ENCODE data around the gene ZCCHC10.
"Not testable (repeated sequence)": the region's sequence is repeated elsewhere in the genome, so short reads cannot be mapped to it uniquely, and the experiment has no call there.

The ZCCHC10 gene

GRCh38 chr5:133029416-133029815 is 3.1 kb upstream of the ZCCHC10 start:
- Histone ChIP-seq H2BK120ac (ENCODE audit: low read depth, low read length) (no peak overlapping the region), H3K18ac (ENCODE audit: low read length) (no peak overlapping the region), H3K56ac (ENCODE audit: low read length) (no peak overlapping the region), H2AK5ac (ENCODE audit: low read length) (no peak overlapping the region), H3K23ac (ENCODE audit: low read length) (no peak overlapping the region), H2BK15ac (replicated peaks; ENCODE audit: low read depth) (no peak overlapping the region), H2BK5ac (ENCODE audit: low read length) (no peak overlapping the region), H3K4me3 (ENCODE audit: low read length) (no peak overlapping the region), H3K4me2 (ENCODE audit: low read length) (no peak overlapping the region), H3K9ac (ENCODE audit: low read length) (no peak overlapping the region), H4K8ac (ENCODE audit: low read depth, low read length) (no peak overlapping the region), H3K4me1 (ENCODE audit: control insufficient read depth, low read depth, low read length) (peaks cover 8% of the 10 kb centered on the region), H3K79me2 (ENCODE audit: control insufficient read depth, insufficient read depth, low read length) (peaks cover 4% of the 10 kb centered on the region), H3K36me3 (ENCODE audit: control insufficient read depth, insufficient read depth, low read length) (no peaks in the 10 kb centered on the region), H3K4ac (ENCODE audit: low read depth, low read length) (no peak overlapping the region), H3K27me3 (ENCODE audit: insufficient read depth, low read length, poor library complexity) (no peaks in the 10 kb centered on the region), H3K27ac (ENCODE audit: low read depth, low read length) (no peak overlapping the region), H4K5ac (ENCODE audit: low read length) (no peak overlapping the region), H3K79me1 (ENCODE audit: low read length) (peaks cover 4% of the 10 kb centered on the region)
- WGBS (ENCODE audit: extremely low coverage, insufficient coverage, low lambda C conversion rate) = no CpG with 5 or more reads among the region's 1 CpG
- DNase-seq = no peak

- H2BK120ac ChIP-seq (ENCODE audit: low read depth, low read length) = no peak overlapping the region
- peak overlapping the region; percentile 78 for H3K56ac ChIP-seq (ENCODE audit: low read length)
- no peaks in the 10 kb centered on the region for H3K27me3 ChIP-seq (ENCODE audit: insufficient read depth, low read length, poor library complexity)
- peaks cover 9% of the 10 kb centered on the region for H3K79me1 ChIP-seq (ENCODE audit: low read length)
- H3K9ac ChIP-seq (ENCODE audit: low read length) = peak overlapping the region; percentile 40
- H4K8ac ChIP-seq (ENCODE audit: low read depth, low read length) = no peak overlapping the region
- H3K27ac ChIP-seq (ENCODE audit: low read depth, low read length) = no peak overlapping the region
- no peak overlapping the region for H2BK5ac ChIP-seq (ENCODE audit: low read length)
- no peak for DNase-seq
- peaks cover 12% of the 10 kb centered on the region for H3K79me2 ChIP-seq (ENCODE audit: control insufficient read depth, insufficient read depth, low read length)
- no peaks in the 10 kb centered on the region for H3K4me1 ChIP-seq (ENCODE audit: control insufficient read depth, low read depth, low read length)
- H3K18ac ChIP-seq (ENCODE audit: low read length) = no peak overlapping the region
- no peak overlapping the region for H3K23ac ChIP-seq (ENCODE audit: low read length)
- H3K36me3 ChIP-seq (ENCODE audit: control insufficient read depth, insufficient read depth, low read length) = no peaks in the 10 kb centered on the region
- WGBS (ENCODE audit: extremely low coverage, insufficient coverage, low lambda C conversion rate) = no CpG with 5 or more reads among the region's 15 CpGs
- no peak overlapping the region for H2BK15ac ChIP-seq (replicated peaks; ENCODE audit: low read depth)
- H4K5ac ChIP-seq (ENCODE audit: low read length) = peak overlapping the region; percentile 12
- no peak overlapping the region for H3K4ac ChIP-seq (ENCODE audit: low read depth, low read length)
- H2AK5ac ChIP-seq (ENCODE audit: low read length) = no peak overlapping the region
- H3K4me2 ChIP-seq (ENCODE audit: low read length) = peak overlapping the region; percentile 43
- H3K4me3 ChIP-seq (ENCODE audit: low read length) = no peak overlapping the region
Observed at GRCh38 chr5:133026664-133027153, 360 bp upstream of the ZCCHC10 start.

DNA sequence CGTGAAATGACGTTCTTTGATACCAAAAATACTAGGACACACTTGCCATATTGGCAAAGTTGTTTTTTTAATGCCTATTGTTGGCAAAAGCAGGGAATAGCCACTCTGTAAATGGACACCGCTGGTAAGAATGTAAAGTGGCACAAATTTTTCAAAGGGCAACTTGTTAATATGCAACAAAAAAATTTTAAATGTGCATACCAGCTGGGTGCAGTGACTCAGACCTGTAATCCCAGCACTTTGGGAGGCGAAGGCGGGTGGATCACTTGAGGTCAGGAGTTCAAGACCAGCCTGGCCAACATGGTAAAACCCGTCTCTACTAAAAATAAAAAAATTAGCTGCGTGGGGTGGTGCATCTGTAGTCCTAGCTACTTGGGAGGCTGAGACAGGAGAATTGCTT is 6.9 kb downstream of the ZCCHC10 start:
- no CpG with 5 or more reads among the region's 7 CpGs for WGBS (ENCODE audit: extremely low coverage, insufficient coverage, low lambda C conversion rate)
- H3K4me3 ChIP-seq (ENCODE audit: low read length); H2AK5ac ChIP-seq (ENCODE audit: low read length); H3K4me1 ChIP-seq (ENCODE audit: control insufficient read depth, low read depth, low read length); H3K18ac ChIP-seq (ENCODE audit: low read length); H2BK5ac ChIP-seq (ENCODE audit: low read length); H3K4me2 ChIP-seq (ENCODE audit: low read length); H4K5ac ChIP-seq (ENCODE audit: low read length); H3K9ac ChIP-seq (ENCODE audit: low read length); H2BK15ac ChIP-seq (replicated peaks; ENCODE audit: low read depth); H3K4ac ChIP-seq (ENCODE audit: low read depth, low read length); H3K79me2 ChIP-seq (ENCODE audit: control insufficient read depth, insufficient read depth, low read length); H3K27me3 ChIP-seq (ENCODE audit: insufficient read depth, low read length, poor library complexity); DNase-seq; H3K56ac ChIP-seq (ENCODE audit: low read length); H3K27ac ChIP-seq (ENCODE audit: low read depth, low read length); H3K36me3 ChIP-seq (ENCODE audit: control insufficient read depth, insufficient read depth, low read length); H4K8ac ChIP-seq (ENCODE audit: low read depth, low read length); H2BK120ac ChIP-seq (ENCODE audit: low read depth, low read length); H3K23ac ChIP-seq (ENCODE audit: low read length); H3K79me1 ChIP-seq (ENCODE audit: low read length): not testable (repeated sequence)

DNA sequence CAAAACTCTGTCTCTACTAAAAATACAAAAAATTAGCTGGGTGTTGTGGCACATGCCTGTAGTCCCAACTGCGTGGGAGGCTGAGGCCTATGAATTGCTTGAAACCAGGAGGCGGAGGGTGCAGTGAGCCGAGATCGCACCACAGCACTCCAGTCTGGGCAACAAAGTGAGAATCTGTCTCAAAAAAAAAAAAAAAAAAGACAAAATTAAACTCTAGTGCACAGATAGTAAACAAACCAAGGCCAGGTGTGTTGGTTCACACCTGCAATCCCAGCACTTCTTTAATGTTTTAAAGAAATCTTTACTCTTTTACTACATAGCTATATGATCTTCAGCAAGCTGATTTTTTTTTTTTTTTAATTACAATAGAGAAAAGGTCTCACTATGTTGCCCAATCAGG is 8.4 kb downstream of the ZCCHC10 start:
- no peak overlapping the region for H4K5ac ChIP-seq (ENCODE audit: low read length)
- no peak overlapping the region for H2BK15ac ChIP-seq (replicated peaks; ENCODE audit: low read depth)

GRCh38 chr5:133015466-133015865 is 10.9 kb downstream of the ZCCHC10 start:
- Histone ChIP-seq H3K27me3 (ENCODE audit: insufficient read depth, low read length, poor library complexity) (no peaks in the 10 kb centered on the region), H3K18ac (ENCODE audit: low read length) (no peak overlapping the region), H3K79me1 (ENCODE audit: low read length) (no peaks in the 10 kb centered on the region), H3K4me1 (ENCODE audit: control insufficient read depth, low read depth, low read length) (no peaks in the 10 kb centered on the region), H3K56ac (ENCODE audit: low read length) (no peak overlapping the region), H3K36me3 (ENCODE audit: control insufficient read depth, insufficient read depth, low read length) (no peaks in the 10 kb centered on the region), H2BK5ac (ENCODE audit: low read length) (no peak overlapping the region), H4K8ac (ENCODE audit: low read depth, low read length) (no peak overlapping the region), H4K5ac (ENCODE audit: low read length) (no peak overlapping the region), H3K9ac (ENCODE audit: low read length) (no peak overlapping the region), H3K4me3 (ENCODE audit: low read length) (no peak overlapping the region), H3K27ac (ENCODE audit: low read depth, low read length) (no peak overlapping the region), H2BK15ac (replicated peaks; ENCODE audit: low read depth) (no peak overlapping the region), H3K4ac (ENCODE audit: low read depth, low read length) (no peak overlapping the region), H2BK120ac (ENCODE audit: low read depth, low read length) (no peak overlapping the region), H3K23ac (ENCODE audit: low read length) (no peak overlapping the region), H3K79me2 (ENCODE audit: control insufficient read depth, insufficient read depth, low read length) (no peaks in the 10 kb centered on the region), H2AK5ac (ENCODE audit: low read length) (no peak overlapping the region), H3K4me2 (ENCODE audit: low read length) (no peak overlapping the region)
- no CpG with 5 or more reads among the region's 1 CpG for WGBS (ENCODE audit: extremely low coverage, insufficient coverage, low lambda C conversion rate)
- no peak for DNase-seq

More for the DNA sequence above, 8.4 kb downstream of the ZCCHC10 start:
- Histone ChIP-seq H2BK120ac (ENCODE audit: low read depth, low read length) (no peak overlapping the region), H3K4me2 (ENCODE audit: low read length) (no peak overlapping the region), H3K23ac (ENCODE audit: low read length) (no peak overlapping the region), H3K4ac (ENCODE audit: low read depth, low read length) (no peak overlapping the region), H3K27me3 (ENCODE audit: insufficient read depth, low read length, poor library complexity) (no peaks in the 10 kb centered on the region), H3K18ac (ENCODE audit: low read length) (no peak overlapping the region), H3K79me2 (ENCODE audit: control insufficient read depth, insufficient read depth, low read length) (peaks cover 2% of the 10 kb centered on the region), H3K4me3 (ENCODE audit: low read length) (no peak overlapping the region), H4K8ac (ENCODE audit: low read depth, low read length) (no peak overlapping the region), H3K4me1 (ENCODE audit: control insufficient read depth, low read depth, low read length) (no peaks in the 10 kb centered on the region), H3K79me1 (ENCODE audit: low read length) (peaks cover 2% of the 10 kb centered on the region), H3K27ac (ENCODE audit: low read depth, low read length) (no peak overlapping the region), H3K9ac (ENCODE audit: low read length) (no peak overlapping the region), H2BK5ac (ENCODE audit: low read length) (no peak overlapping the region), H2AK5ac (ENCODE audit: low read length) (no peak overlapping the region), H3K56ac (ENCODE audit: low read length) (no peak overlapping the region), H3K36me3 (ENCODE audit: control insufficient read depth, insufficient read depth, low read length) (no peaks in the 10 kb centered on the region)
- DNase-seq = no peak
- no CpG with 5 or more reads among the region's 4 CpGs for WGBS (ENCODE audit: extremely low coverage, insufficient coverage, low lambda C conversion rate)

- not testable (repeated sequence) for H2BK5ac ChIP-seq (ENCODE audit: low read length); H2BK15ac ChIP-seq (replicated peaks; ENCODE audit: low read depth); H3K27me3 ChIP-seq (ENCODE audit: insufficient read depth, low read length, poor library complexity); H3K79me1 ChIP-seq (ENCODE audit: low read length); H2BK120ac ChIP-seq (ENCODE audit: low read depth, low read length); H3K9ac ChIP-seq (ENCODE audit: low read length); H3K56ac ChIP-seq (ENCODE audit: low read length); DNase-seq; H2AK5ac ChIP-seq (ENCODE audit: low read length); H4K8ac ChIP-seq (ENCODE audit: low read depth, low read length); H3K4ac ChIP-seq (ENCODE audit: low read depth, low read length); H4K5ac ChIP-seq (ENCODE audit: low read length); H3K79me2 ChIP-seq (ENCODE audit: control insufficient read depth, insufficient read depth, low read length); H3K23ac ChIP-seq (ENCODE audit: low read length); H3K36me3 ChIP-seq (ENCODE audit: control insufficient read depth, insufficient read depth, low read length); H3K4me1 ChIP-seq (ENCODE audit: control insufficient read depth, low read depth, low read length); H3K27ac ChIP-seq (ENCODE audit: low read depth, low read length); H3K18ac ChIP-seq (ENCODE audit: low read length); H3K4me2 ChIP-seq (ENCODE audit: low read length); H3K4me3 ChIP-seq (ENCODE audit: low read length)
- no CpG with 5 or more reads among the region's 6 CpGs for WGBS (ENCODE audit: extremely low coverage, insufficient coverage, low lambda C conversion rate)
Observed at GRCh38 chr5:133008455-133008854, 17.9 kb downstream of the ZCCHC10 start.

All from mesendoderm (in vitro differentiated cells).